GM18502 (cell line): ENCODE data around the gene CLSTN1.

Experiments
- ATAC-seq: cut with Tn5 transposase; IDR thresholded peaks from one replicate; pipeline ENCODE4 v1.9.1; 2021; ENCODE audit warnings: mild to moderate bottlenecking; ENCODE audit not compliant: unreplicated experiment, poor library complexity

CLSTN1 gene

GRCh38 chr1:9735800-9736199 lies 88.0 kb downstream of the CLSTN1 start:
- no peak for ATAC-seq

- ATAC-seq: no peak
These were observed 90.5 kb downstream of the CLSTN1 start for GRCh38 chr1:9733160-9733789.

GRCh38 chr1:9732123-9732971 lies 91.4 kb downstream of the CLSTN1 start:
- no peak for ATAC-seq

- ATAC-seq: no peak
These were observed 92.2 kb downstream of the CLSTN1 start for GRCh38 chr1:9731561-9731960.

GRCh38 chr1:9731051-9731537 lies 92.7 kb downstream of the CLSTN1 start:
- no peak for ATAC-seq

GRCh38 chr1:9730096-9730901 lies 93.5 kb downstream of the CLSTN1 start:
- no peak for ATAC-seq

- ATAC-seq: no peak
These were observed 94.2 kb downstream of the CLSTN1 start for GRCh38 chr1:9729523-9729922.

- ATAC-seq: no peak
These were observed 95.1 kb downstream of the CLSTN1 start for GRCh38 chr1:9728451-9729295.

- no peak for ATAC-seq
These were observed 96.7 kb downstream of the CLSTN1 start for GRCh38 chr1:9726905-9727595.

GRCh38 chr1:9726406-9726805 lies 97.4 kb downstream of the CLSTN1 start:
- ATAC-seq: no peak

- ATAC-seq: no peak
These were observed 98.9 kb downstream of the CLSTN1 start for GRCh38 chr1:9724706-9725476.

GRCh38 chr1:9723926-9724325 lies 99.8 kb downstream of the CLSTN1 start:
- ATAC-seq: no peak

GRCh38 chr1:9723068-9723805 lies 100.5 kb downstream of the CLSTN1 start:
- no peak for ATAC-seq

- ATAC-seq: no peak
These were observed 101.4 kb downstream of the CLSTN1 start for GRCh38 chr1:9722378-9722749.

- ATAC-seq: no peak
These were observed 102.0 kb downstream of the CLSTN1 start for GRCh38 chr1:9721606-9722377.

- no peak for ATAC-seq
These were observed 102.8 kb downstream of the CLSTN1 start for GRCh38 chr1:9720785-9721605.
